ENCODE data around the gene PRRG1.
A peak's percentile ranks its signal among the peaks of the same experiment; 100 is the strongest.

The PRRG1 gene

DNA sequence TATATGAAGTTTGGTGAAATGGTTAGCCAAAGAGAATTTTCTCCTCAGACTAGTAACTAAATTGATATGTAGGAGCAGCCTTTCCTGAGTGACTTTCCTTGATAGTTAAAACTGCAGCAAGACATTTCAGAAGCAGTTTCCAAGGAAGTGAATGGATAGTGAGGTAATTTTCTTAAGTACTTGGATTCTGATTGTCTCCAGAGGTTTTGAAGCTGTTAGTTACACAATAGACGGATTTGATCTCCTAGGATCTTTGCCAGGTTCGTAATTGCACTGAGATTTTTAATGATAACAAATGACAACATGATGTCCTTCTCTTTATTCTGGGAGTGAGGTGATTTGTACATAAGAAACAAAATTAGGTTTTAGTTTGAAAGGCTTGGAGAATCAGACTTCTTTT, 29.2 kb downstream of the PRRG1 start:
- peak; percentile 55 for DNase-seq (ENCODE audit: low read depth)
- H3K4me3 ChIP-seq (replicated peaks; ENCODE audit: low read depth, low read length): no peak overlapping the region
- TF ChIP-seq, protein P1, sequence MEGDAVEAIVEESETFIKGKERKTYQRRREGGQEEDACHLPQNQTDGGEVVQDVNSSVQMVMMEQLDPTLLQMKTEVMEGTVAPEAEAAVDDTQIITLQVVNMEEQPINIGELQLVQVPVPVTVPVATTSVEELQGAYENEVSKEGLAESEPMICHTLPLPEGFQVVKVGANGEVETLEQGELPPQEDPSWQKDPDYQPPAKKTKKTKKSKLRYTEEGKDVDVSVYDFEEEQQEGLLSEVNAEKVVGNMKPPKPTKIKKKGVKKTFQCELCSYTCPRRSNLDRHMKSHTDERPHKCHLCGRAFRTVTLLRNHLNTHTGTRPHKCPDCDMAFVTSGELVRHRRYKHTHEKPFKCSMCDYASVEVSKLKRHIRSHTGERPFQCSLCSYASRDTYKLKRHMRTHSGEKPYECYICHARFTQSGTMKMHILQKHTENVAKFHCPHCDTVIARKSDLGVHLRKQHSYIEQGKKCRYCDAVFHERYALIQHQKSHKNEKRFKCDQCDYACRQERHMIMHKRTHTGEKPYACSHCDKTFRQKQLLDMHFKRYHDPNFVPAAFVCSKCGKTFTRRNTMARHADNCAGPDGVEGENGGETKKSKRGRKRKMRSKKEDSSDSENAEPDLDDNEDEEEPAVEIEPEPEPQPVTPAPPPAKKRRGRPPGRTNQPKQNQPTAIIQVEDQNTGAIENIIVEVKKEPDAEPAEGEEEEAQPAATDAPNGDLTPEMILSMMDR (IDR thresholded peaks at IDR 0.05; ENCODE audit: low read length, missing control alignments): no peak

DNA sequence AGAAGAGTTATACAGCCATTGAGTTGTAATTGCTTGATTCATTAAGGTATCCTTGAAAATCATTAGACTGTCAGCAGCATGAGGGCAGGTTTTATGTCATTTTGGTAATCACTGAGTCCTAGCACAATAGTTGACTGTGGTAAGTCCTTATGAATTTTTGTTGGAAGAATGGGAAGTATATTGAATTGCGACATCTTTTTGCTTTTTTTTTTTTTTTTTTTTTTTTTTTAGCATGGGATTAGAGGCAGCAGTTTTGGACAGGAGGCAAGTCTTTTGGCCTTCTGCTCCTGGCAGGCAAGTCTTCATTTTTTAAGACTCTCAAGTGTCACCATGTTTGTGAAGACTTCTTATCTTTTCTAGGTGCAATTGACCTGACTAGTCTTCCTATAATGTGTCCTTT, 29.7 kb downstream of the PRRG1 start:
- no peak overlapping the region for H3K4me3 ChIP-seq (replicated peaks; ENCODE audit: low read depth, low read length)
- TF ChIP-seq, protein P1 (IDR thresholded peaks at IDR 0.05; ENCODE audit: low read length, missing control alignments): no peak
- peak; percentile 48 for DNase-seq (ENCODE audit: low read depth)

DNA sequence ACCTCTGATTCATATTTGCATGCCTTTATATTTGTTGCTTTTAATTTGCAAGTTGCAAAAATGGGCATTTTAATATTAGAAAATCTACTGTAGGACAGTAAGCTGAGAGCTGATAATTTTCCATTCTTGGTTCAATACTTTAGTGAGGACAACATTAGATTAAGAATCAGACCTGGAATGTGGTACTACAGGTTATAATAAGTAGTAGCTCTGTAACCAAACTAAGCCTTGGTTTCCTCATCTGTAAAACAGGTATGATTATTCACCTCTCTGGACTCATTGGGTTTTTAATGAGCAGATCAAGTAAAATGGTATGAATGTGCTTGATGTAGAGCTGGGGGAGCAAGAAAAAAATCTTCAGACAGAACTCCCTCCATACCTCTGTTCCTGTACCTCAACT, 31.1 kb downstream of the PRRG1 start:
- H3K4me3 ChIP-seq (replicated peaks; ENCODE audit: low read depth, low read length): no peak overlapping the region
- TF ChIP-seq, protein P1 (IDR thresholded peaks at IDR 0.05; ENCODE audit: low read length, missing control alignments): no peak
- no peak for DNase-seq (ENCODE audit: low read depth)

DNA sequence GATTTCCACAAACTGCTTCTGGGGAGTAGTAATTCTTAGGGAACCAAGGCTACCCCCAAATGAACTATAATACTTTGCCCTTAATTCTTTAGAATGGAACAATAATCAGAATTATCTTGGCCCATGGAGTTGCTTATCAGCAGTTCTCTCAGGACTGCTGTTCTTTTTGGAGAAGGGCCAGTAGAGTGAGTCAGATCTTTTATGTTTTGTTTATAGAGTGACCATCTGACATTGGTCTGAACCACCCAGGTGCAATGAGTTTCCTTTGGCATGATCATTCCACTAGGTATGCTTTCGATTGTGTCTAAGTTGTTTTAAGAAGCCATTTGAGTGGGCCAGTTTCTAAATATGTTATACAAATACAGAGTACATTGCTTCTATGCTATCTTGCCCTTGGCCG, 31.8 kb downstream of the PRRG1 start:
- TF ChIP-seq, protein P1 (IDR thresholded peaks at IDR 0.05; ENCODE audit: low read length, missing control alignments): no peak
- peak; percentile 73 for DNase-seq (ENCODE audit: low read depth)
- H3K4me3 ChIP-seq (replicated peaks; ENCODE audit: low read depth, low read length): no peak overlapping the region

DNA sequence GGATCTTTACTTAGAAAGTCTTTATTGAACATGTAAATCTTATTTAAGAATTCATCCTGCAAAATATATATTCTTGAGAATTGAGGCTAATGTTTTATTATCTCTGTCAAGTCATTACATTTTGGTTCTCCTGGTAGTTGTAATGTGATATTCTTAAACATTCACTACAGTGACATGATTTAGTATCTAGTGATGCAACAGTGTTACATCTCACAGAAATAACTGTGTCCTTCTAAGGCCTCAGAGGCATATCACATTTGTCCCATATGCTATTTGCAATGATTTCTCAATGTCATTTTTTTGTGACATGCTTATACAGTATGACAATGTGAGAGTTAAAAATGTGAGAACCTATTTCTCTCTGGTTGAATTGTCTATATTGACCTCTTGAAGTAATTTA, 34.1 kb downstream of the PRRG1 start:
- no peak for DNase-seq (ENCODE audit: low read depth)
- TF ChIP-seq, protein P1 (IDR thresholded peaks at IDR 0.05; ENCODE audit: low read length, missing control alignments): no peak
- H3K4me3 ChIP-seq (replicated peaks; ENCODE audit: low read depth, low read length): no peak overlapping the region

DNA sequence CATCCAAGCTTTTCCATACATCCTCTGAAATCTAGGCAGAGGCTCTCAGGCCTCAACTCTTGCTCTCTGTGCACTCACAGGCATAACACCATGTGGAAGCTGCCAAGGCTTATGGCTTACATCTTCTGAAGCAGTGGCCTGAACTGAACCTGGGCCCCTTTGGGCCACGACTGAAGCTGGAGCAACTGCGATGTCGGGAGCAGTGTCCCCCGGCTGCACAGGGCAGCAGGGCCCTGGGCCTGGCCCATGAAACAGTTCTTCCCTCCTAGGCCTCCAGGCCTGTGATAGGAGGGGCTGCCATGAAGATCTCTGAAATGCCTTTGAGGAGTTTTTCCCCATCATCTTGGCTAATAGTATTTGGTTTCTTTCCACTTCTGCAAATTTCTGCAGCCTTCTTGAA, 39.2 kb downstream of the PRRG1 start:
- DNase-seq (ENCODE audit: low read depth): no peak
- no peak overlapping the region for H3K4me3 ChIP-seq (replicated peaks; ENCODE audit: low read depth, low read length)
- TF ChIP-seq, protein P1 (IDR thresholded peaks at IDR 0.05; ENCODE audit: low read length, missing control alignments): no peak

DNA sequence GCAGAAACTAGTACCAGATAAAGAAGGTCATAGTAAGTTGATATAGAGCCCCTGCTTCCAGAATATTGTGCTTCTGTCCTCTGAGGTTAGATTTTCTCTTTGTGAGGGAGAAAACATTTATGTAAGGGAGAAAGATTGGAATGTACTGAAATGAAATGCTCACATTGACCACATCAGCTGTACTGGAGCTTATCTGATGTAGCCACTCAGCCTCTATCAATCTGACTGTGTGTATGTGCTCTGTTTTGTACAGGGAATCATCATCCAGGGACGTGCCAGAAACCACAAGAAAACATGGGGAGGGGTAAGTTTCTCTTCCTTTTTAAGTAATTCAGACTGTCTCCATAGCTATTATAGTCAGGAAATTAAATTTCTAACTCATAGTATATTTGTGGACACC, 56.8 kb downstream of the PRRG1 start:
- H3K4me3 ChIP-seq (replicated peaks; ENCODE audit: low read depth, low read length): no peak overlapping the region
- DNase-seq (ENCODE audit: low read depth): peak; percentile 74
- TF ChIP-seq, protein P1 (IDR thresholded peaks at IDR 0.05; ENCODE audit: low read length, missing control alignments): no peak

All from fibroblast of pulmonary artery (primary cell).